C4-2B (cell line): Measurements from ENCODE around the gene CTAGE6.
"Not testable (repeated sequence)": the region's sequence is repeated elsewhere in the genome, so short reads cannot be mapped to it uniquely, and the experiment has no call there.

Experiments
- ZFX ChIP-seq: fragments of 450-650 bp; IDR thresholded peaks from 2 replicates; pipeline ENCODE4 v1.6.1; 2017
- TF ChIP-seq, protein P1 (sequence below): fragments of 450-650 bp; conservative IDR thresholded peaks from 2 replicates; pipeline ENCODE4 v1.5.1; 2017; ENCODE audit warnings: mild to moderate bottlenecking

DNA sequence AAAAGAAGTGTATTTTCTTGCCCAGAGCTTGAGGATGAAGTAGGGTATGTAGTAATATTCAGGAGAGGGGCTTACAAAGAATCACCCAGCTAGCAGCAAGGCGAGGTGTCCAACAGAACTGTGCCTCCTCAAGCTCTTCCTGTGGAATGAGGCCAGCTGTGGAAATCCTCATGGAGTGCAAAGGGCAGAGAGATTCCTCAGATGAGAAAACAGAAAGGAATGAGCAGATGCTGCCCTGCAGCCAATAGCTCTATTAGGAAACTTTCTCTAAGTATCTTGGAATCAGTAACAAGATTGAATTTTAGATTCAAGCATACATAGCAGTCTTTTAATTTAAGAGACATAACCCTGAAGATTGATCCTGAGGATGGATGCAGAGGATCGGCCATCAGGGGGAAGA lies 38.2 kb upstream of the CTAGE6 start:
- TF ChIP-seq, protein P1, sequence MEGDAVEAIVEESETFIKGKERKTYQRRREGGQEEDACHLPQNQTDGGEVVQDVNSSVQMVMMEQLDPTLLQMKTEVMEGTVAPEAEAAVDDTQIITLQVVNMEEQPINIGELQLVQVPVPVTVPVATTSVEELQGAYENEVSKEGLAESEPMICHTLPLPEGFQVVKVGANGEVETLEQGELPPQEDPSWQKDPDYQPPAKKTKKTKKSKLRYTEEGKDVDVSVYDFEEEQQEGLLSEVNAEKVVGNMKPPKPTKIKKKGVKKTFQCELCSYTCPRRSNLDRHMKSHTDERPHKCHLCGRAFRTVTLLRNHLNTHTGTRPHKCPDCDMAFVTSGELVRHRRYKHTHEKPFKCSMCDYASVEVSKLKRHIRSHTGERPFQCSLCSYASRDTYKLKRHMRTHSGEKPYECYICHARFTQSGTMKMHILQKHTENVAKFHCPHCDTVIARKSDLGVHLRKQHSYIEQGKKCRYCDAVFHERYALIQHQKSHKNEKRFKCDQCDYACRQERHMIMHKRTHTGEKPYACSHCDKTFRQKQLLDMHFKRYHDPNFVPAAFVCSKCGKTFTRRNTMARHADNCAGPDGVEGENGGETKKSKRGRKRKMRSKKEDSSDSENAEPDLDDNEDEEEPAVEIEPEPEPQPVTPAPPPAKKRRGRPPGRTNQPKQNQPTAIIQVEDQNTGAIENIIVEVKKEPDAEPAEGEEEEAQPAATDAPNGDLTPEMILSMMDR = not testable (repeated sequence)
- TF ChIP-seq ZFX = not testable (repeated sequence)
